HepG2 (cell line): ENCODE measurements around the gene APC2. TPM values are rescaled to one million over a fixed set of nuclear protein-coding genes. Genes with fewer than 3 reads are reported as not detected.
A peak's percentile ranks its signal among the peaks of the same experiment; 100 is the strongest.

Source experiments
- AHR ChIP-seq: IDR thresholded peaks from 2 replicates; pipeline ENCODE4 v1.6.1; 2018; ENCODE audit warnings: missing genetic modification reagents, missing compliant biosample characterization
- BCL6 ChIP-seq: IDR thresholded peaks from 2 replicates; pipeline ENCODE4 v1.6.1; 2016; ENCODE audit warnings: missing genetic modification reagents, missing compliant biosample characterization
- FOSL1 ChIP-seq: sonication (generic); formaldehyde crosslinking; IDR thresholded peaks from 2 replicates; pipeline ENCODE4 v1.9.0; 2021; ENCODE audit warnings: missing genetic modification reagents, borderline replicate concordance
- HNF4G ChIP-seq, 2 experiments: sonication (generic) in 1 of 2; formaldehyde crosslinking in 1 of 2; IDR thresholded peaks; 2 replicates each; pipeline versions ENCODE4 v1.4.0 to v1.6.1; 2011 to 2020; ENCODE audit warnings: borderline replicate concordance in 2 of 2, low read depth in 2 of 2, mild to moderate bottlenecking in 2 of 2, low read length in 1 of 2, missing genetic modification reagents in 1 of 2, moderate library complexity in 1 of 2
- KDM1A ChIP-seq: IDR thresholded peaks from 2 replicates; pipeline ENCODE4 v1.6.1; 2016; ENCODE audit warnings: missing compliant biosample characterization
- KMT2A ChIP-seq: sonication (generic); formaldehyde crosslinking; IDR thresholded peaks from 2 replicates; pipeline ENCODE4 v1.4.0; 2020; ENCODE audit warnings: missing genetic modification reagents
- NFE2L2 ChIP-seq: fragments of 150-350 bp; IDR thresholded peaks from 2 replicates; pipeline ENCODE4 v1.6.1; 2014; ENCODE audit warnings: low read length
- NONO ChIP-seq, 2 experiments: fragments of 450-650 bp in 1 of 2; sonication (generic) in 1 of 2; formaldehyde crosslinking in 1 of 2; IDR thresholded peaks in 1 of 2; conservative IDR thresholded peaks in 1 of 2; 2 replicates each; pipeline versions ENCODE4 v1.6.1 to v1.8.0; 2017 to 2022; ENCODE audit warnings: mild to moderate bottlenecking in 1 of 2, missing genetic modification reagents in 1 of 2, moderate library complexity in 1 of 2
- SP5 ChIP-seq: IDR thresholded peaks from 2 replicates; pipeline ENCODE4 v1.6.1; 2016; ENCODE audit warnings: low read depth, borderline replicate concordance
- SRY ChIP-seq: sonication (generic); formaldehyde crosslinking; IDR thresholded peaks from 2 replicates; pipeline ENCODE4 v1.8.0; 2022; ENCODE audit warnings: mild to moderate bottlenecking, missing genetic modification reagents
- TBX2 ChIP-seq: sonication (generic); formaldehyde crosslinking; IDR thresholded peaks from 2 replicates; pipeline ENCODE4 v1.5.0; 2020; ENCODE audit warnings: missing genetic modification reagents, mild to moderate bottlenecking, borderline replicate concordance
- ZFYVE20 ChIP-seq: sonication (generic); formaldehyde crosslinking; IDR thresholded peaks from 2 replicates; pipeline ENCODE4 v1.8.0; 2023; ENCODE audit warnings: low read depth, mild to moderate bottlenecking, moderate library complexity, missing genetic modification reagents, borderline replicate concordance
- ZNF180 ChIP-seq: sonication (generic); formaldehyde crosslinking; IDR thresholded peaks from 2 replicates; pipeline ENCODE4 v1.4.0; 2020; ENCODE audit warnings: low read depth, missing genetic modification reagents, borderline replicate concordance
- ZNF501 ChIP-seq: sonication (generic); formaldehyde crosslinking; IDR thresholded peaks from 2 replicates; pipeline ENCODE4 v1.5.1; 2020; ENCODE audit warnings: mild to moderate bottlenecking, moderate library complexity, missing genetic modification reagents
- ZNF567 ChIP-seq: sonication (generic); formaldehyde crosslinking; IDR thresholded peaks from 2 replicates; pipeline ENCODE4 v1.8.1; 2023; ENCODE audit warnings: mild to moderate bottlenecking, missing genetic modification reagents, borderline replicate concordance
- ZNF839 ChIP-seq: sonication (generic); formaldehyde crosslinking; IDR thresholded peaks from 2 replicates; pipeline ENCODE4 v1.4.0; 2020; ENCODE audit warnings: missing genetic modification reagents, mild to moderate bottlenecking, borderline replicate concordance
- polyA plus RNA-seq, 8 experiments: library from polyadenylated mRNA; depleted of rRNA in 3 of 8; stranded (reverse) in 7 of 8; unstranded in 1 of 8; fragments of >200 nt; fragmentation: Illumina TruSeq in 4 of 8; extraction: Trizol in 4 of 8; gene quantifications; 2 replicates each; pipeline versions ENCODE4 v1.2.1 to v1.2.3, GENCODE V29; 2011 to 2016; ENCODE audit warnings: low read depth in 4 of 8, missing spikeins in 1 of 8, mixed read lengths in 1 of 8; ENCODE audit not compliant: insufficient read depth in 1 of 8
- total RNA-seq, 5 experiments: library from RNA; depleted of rRNA; stranded (reverse); fragments of >200 nt; fragmentation: Illumina TruSeq; extraction: Trizol; gene quantifications; 2 replicates each; pipeline ENCODE4 v1.2.3, GENCODE V29; 2016; ENCODE audit warnings: low read depth in 1 of 5
- TF ChIP-seq, protein P1 (sequence below): sonication (generic); formaldehyde crosslinking; IDR thresholded peaks from 2 replicates; pipeline ENCODE4 v1.4.0; 2020; ENCODE audit warnings: missing genetic modification reagents, borderline replicate concordance
- TF ChIP-seq, protein P2 (sequence below): sonication (generic); formaldehyde crosslinking; IDR thresholded peaks from 2 replicates; pipeline ENCODE4 v1.9.0; 2022; ENCODE audit warnings: low read depth, missing genetic modification reagents
- TF ChIP-seq, protein P3 (sequence below): sonication (generic); formaldehyde crosslinking; IDR thresholded peaks from 2 replicates; pipeline ENCODE4 v1.4.0; 2020; ENCODE audit warnings: missing genetic modification reagents

APC2 gene
- total and polyA plus RNA-seq, 2 of the 13 experiments (the other 11 are each of a cell fraction or from before 2014, with no cell fraction given) = 0.08 to 0.22 TPM

DNA sequence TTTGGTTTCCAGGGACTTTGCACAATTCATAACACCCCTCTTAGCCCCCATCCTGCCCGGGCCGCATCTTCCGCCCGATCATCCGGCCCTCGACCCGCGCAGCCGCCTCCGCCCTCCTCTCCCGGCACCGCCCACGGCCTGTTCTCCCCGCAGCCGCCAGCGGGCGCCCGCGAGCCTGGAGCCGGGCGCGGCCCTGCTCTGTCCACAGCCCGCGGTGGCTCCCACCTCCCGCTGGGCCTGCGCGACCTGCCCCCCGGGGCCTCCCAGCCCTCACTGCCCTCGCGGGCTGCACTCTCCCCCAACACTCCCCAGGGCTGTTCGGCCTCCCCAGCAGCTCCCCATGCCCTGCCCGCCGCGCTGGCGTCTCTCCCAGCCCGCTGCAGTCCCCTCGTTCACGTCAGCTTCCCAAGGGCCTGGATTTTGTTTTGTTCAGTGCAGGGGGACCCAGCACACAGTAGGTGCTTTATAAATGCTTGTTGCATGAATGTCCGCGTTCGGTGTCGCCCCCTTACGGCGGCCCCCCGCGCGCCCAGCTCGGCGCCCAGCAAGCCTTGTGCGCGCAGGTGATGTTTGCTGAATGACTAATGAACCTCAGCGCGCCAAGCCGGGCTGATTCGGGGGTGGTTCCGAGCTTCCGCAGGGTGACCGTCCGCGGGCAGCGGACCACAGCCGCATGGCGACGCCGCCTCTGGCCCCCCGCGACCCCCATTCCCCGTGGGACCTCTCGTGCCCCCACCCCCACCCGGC, 4.6 kb upstream of the APC2 start (continued):
- TF ChIP-seq FOSL1 (peak; percentile 78; the same call in 1 of the 2 replicates), ZNF567 (0 out of 2 replicates have a peak, but pooled peaks have one; percentile 44), SP5 (peak; percentile 33; the same call in 1 of the 2 replicates), ZFYVE20 (CRISPR knock-in tag) (no peak), AHR (CRISPR knock-in tag) (no peak), ZNF180 (CRISPR knock-in tag) (no peak), SRY (CRISPR knock-in tag) (peak; percentile 21; the same call in 1 of the 2 replicates), ZNF839 (0 out of 2 replicates have a peak, but pooled peaks have one; percentile 56), KDM1A (CRISPR knock-in tag) (peak; percentile 71), TBX2 (CRISPR knock-in tag) (peak; percentile 57; the same call in 1 of the 2 replicates), HNF4G (IDR thresholded peaks at IDR 0.05; ENCODE audit: borderline replicate concordance, low read depth, low read length) (no peak), HNF4G (CRISPR knock-in tag; IDR thresholded peaks at IDR 0.05; ENCODE audit: borderline replicate concordance, low read depth) (peak; percentile 56; the same call in 1 of the 2 replicates), KMT2A (CRISPR knock-in tag) (peak; percentile 51; the same call in 1 of the 2 replicates), BCL6 (CRISPR knock-in tag) (no peak), NFE2L2 (no peak), ZNF501 (peak; percentile 58), NONO (IDR thresholded peaks at IDR 0.05) (no peak), NONO (CRISPR knock-in tag; conservative IDR thresholded peaks at IDR 0.05) (peak; percentile 75)
- TF ChIP-seq, protein P1, sequence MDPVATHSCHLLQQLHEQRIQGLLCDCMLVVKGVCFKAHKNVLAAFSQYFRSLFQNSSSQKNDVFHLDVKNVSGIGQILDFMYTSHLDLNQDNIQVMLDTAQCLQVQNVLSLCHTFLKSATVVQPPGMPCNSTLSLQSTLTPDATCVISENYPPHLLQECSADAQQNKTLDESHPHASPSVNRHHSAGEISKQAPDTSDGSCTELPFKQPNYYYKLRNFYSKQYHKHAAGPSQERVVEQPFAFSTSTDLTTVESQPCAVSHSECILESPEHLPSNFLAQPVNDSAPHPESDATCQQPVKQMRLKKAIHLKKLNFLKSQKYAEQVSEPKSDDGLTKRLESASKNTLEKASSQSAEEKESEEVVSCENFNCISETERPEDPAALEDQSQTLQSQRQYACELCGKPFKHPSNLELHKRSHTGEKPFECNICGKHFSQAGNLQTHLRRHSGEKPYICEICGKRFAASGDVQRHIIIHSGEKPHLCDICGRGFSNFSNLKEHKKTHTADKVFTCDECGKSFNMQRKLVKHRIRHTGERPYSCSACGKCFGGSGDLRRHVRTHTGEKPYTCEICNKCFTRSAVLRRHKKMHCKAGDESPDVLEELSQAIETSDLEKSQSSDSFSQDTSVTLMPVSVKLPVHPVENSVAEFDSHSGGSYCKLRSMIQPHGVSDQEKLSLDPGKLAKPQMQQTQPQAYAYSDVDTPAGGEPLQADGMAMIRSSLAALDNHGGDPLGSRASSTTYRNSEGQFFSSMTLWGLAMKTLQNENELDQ = no peak
- TF ChIP-seq, protein P2, sequence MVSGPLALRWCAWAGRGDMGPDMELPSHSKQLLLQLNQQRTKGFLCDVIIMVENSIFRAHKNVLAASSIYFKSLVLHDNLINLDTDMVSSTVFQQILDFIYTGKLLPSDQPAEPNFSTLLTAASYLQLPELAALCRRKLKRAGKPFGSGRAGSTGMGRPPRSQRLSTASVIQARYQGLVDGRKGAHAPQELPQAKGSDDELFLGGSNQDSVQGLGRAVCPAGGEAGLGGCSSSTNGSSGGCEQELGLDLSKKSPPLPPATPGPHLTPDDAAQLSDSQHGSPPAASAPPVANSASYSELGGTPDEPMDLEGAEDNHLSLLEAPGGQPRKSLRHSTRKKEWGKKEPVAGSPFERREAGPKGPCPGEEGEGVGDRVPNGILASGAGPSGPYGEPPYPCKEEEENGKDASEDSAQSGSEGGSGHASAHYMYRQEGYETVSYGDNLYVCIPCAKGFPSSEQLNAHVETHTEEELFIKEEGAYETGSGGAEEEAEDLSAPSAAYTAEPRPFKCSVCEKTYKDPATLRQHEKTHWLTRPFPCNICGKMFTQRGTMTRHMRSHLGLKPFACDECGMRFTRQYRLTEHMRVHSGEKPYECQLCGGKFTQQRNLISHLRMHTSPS (CRISPR knock-in tag) = no peak
- TF ChIP-seq, protein P3, sequence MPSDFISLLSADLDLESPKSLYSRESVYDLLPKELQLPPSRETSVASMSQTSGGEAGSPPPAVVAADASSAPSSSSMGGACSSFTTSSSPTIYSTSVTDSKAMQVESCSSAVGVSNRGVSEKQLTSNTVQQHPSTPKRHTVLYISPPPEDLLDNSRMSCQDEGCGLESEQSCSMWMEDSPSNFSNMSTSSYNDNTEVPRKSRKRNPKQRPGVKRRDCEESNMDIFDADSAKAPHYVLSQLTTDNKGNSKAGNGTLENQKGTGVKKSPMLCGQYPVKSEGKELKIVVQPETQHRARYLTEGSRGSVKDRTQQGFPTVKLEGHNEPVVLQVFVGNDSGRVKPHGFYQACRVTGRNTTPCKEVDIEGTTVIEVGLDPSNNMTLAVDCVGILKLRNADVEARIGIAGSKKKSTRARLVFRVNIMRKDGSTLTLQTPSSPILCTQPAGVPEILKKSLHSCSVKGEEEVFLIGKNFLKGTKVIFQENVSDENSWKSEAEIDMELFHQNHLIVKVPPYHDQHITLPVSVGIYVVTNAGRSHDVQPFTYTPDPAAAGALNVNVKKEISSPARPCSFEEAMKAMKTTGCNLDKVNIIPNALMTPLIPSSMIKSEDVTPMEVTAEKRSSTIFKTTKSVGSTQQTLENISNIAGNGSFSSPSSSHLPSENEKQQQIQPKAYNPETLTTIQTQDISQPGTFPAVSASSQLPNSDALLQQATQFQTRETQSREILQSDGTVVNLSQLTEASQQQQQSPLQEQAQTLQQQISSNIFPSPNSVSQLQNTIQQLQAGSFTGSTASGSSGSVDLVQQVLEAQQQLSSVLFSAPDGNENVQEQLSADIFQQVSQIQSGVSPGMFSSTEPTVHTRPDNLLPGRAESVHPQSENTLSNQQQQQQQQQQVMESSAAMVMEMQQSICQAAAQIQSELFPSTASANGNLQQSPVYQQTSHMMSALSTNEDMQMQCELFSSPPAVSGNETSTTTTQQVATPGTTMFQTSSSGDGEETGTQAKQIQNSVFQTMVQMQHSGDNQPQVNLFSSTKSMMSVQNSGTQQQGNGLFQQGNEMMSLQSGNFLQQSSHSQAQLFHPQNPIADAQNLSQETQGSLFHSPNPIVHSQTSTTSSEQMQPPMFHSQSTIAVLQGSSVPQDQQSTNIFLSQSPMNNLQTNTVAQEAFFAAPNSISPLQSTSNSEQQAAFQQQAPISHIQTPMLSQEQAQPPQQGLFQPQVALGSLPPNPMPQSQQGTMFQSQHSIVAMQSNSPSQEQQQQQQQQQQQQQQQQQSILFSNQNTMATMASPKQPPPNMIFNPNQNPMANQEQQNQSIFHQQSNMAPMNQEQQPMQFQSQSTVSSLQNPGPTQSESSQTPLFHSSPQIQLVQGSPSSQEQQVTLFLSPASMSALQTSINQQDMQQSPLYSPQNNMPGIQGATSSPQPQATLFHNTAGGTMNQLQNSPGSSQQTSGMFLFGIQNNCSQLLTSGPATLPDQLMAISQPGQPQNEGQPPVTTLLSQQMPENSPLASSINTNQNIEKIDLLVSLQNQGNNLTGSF (CRISPR knock-in tag) = 0 out of 2 replicates have a peak, but pooled peaks have one; percentile 26
